Inflammatory macrophage (primary cell): Measurements from ENCODE around the gene PCDHGA1.
A peak's percentile ranks its signal among the peaks of the same experiment; 100 is the strongest.
"Not testable (repeated sequence)": the region's sequence is repeated elsewhere in the genome, so short reads cannot be mapped to it uniquely, and the experiment has no call there.

Source experiments
- DNase-seq, 2 donors: peaks; one replicate each; pipeline ENCODE4 v3.0.0-alpha.2; 2020 to 2022

Gene PCDHGA1

GRCh38 chr5:141349917-141350619 lies 19.8 kb downstream of the PCDHGA1 start, which contains the start of gene PCDHGB1:
Gene PCDHGB1 (plus strand): TSS chr5:141350099. CDS start chr5:141350261, 162 bp downstream.
- peak in 1 of 2 donors; percentile 25 for DNase-seq

GRCh38 chr5:141351591-141351990 lies 21.3 kb downstream of the PCDHGA1 start:
- no peak for DNase-seq

- DNase-seq: no peak
These were observed 24.7 kb downstream of the PCDHGA1 start, which contains the start of gene PCDHGA4 for GRCh38 chr5:141354900-141355469. Gene PCDHGA4 (plus strand): TSS chr5:141355021. CDS start chr5:141355108, 87 bp downstream.

- no peak for DNase-seq
These were observed 25.3 kb downstream of the PCDHGA1 start for GRCh38 chr5:141355641-141356040.

GRCh38 chr5:141356133-141356532 lies 25.8 kb downstream of the PCDHGA1 start:
- DNase-seq: no peak

- no peak for DNase-seq
These were observed 26.6 kb downstream of the PCDHGA1 start for GRCh38 chr5:141356950-141357349.

- peak in 1 of 2 donors; percentile 29 for DNase-seq
These were observed 29.6 kb downstream of the PCDHGA1 start, which contains the start of gene PCDHGB2 for GRCh38 chr5:141359790-141360426. Gene PCDHGB2 (plus strand): TSS chr5:141359994. CDS start chr5:141360136, 142 bp downstream.

GRCh38 chr5:141360685-141361084 lies 30.4 kb downstream of the PCDHGA1 start:
- DNase-seq: no peak

GRCh38 chr5:141362719-141363118 lies 32.4 kb downstream of the PCDHGA1 start:
- DNase-seq: no peak

- DNase-seq: no peak
These were observed 33.8 kb downstream of the PCDHGA1 start, which contains the start of gene PCDHGA5 for GRCh38 chr5:141363952-141364660. Gene PCDHGA5 (plus strand): TSS chr5:141364162. CDS start chr5:141364331, 169 bp downstream.

- DNase-seq: no peak
These were observed 35.9 kb downstream of the PCDHGA1 start for GRCh38 chr5:141366016-141366896.

- peak in 1 of 2 donors; percentile 45 for DNase-seq
These were observed 39.9 kb downstream of the PCDHGA1 start, which contains the start of gene PCDHGB3 for GRCh38 chr5:141369994-141370848. Gene PCDHGB3 (plus strand): TSS chr5:141370242. CDS start chr5:141370395, 153 bp downstream.

GRCh38 chr5:141371572-141372475 lies 41.5 kb downstream of the PCDHGA1 start:
- no peak for DNase-seq

- peak; percentile 9 to 16 for DNase-seq
These were observed 43.5 kb downstream of the PCDHGA1 start, which contains the start of gene PCDHGA6 for GRCh38 chr5:141373673-141374317. Gene PCDHGA6 (plus strand): TSS chr5:141373891. CDS start chr5:141374084, 193 bp downstream.

GRCh38 chr5:141374627-141375026 lies 44.3 kb downstream of the PCDHGA1 start:
- DNase-seq: no peak

GRCh38 chr5:141375444-141376155 lies 45.3 kb downstream of the PCDHGA1 start:
- not testable (repeated sequence) for DNase-seq

- no peak for DNase-seq
These were observed 52.4 kb downstream of the PCDHGA1 start, which contains the start of gene PCDHGA7 for GRCh38 chr5:141382469-141383294. Gene PCDHGA7 (plus strand): TSS chr5:141382742. CDS start chr5:141382900, 158 bp downstream.
